GM12864 (cell line): Measurements from ENCODE around the gene EMP1.

ENCODE experiments used
- DNase-seq: peaks from one replicate; pipeline ENCODE4 v3.0.0-alpha.2; 2011; ENCODE audit warnings: low read depth
- H3K4me3 ChIP-seq: 2 replicates; pipeline ENCODE4 v1.5.1; 2011; ENCODE audit warnings: mild to moderate bottlenecking, low read depth, low read length, control low read depth
- CTCF ChIP-seq: IDR thresholded peaks from 2 replicates; pipeline ENCODE4 v1.5.1; 2011; ENCODE audit warnings: low read depth, mild to moderate bottlenecking, moderate library complexity, low read length, control low read depth, inconsistent platforms; ENCODE audit errors: missing control alignments

The EMP1 gene

GRCh38 chr12:13229504-13229903, 33.0 kb downstream of the EMP1 start:
- TF ChIP-seq CTCF, result no peak
- no peak overlapping the region for H3K4me3 ChIP-seq
- no peak for DNase-seq

GRCh38 chr12:13230500-13230899, 34.0 kb downstream of the EMP1 start:
- no peak for DNase-seq
- H3K4me3 ChIP-seq, result no peak overlapping the region
- no peak for TF ChIP-seq CTCF

- peak; percentile 80 for TF ChIP-seq CTCF
- DNase-seq, result no peak
- no peak overlapping the region for H3K4me3 ChIP-seq
Measured at GRCh38 chr12:13233830-13234641, 37.5 kb downstream of the EMP1 start.

GRCh38 chr12:13238204-13238603, 41.7 kb downstream of the EMP1 start:
- DNase-seq, result no peak
- no peak for TF ChIP-seq CTCF
- no peak overlapping the region for H3K4me3 ChIP-seq

- TF ChIP-seq CTCF, result no peak
- no peak overlapping the region for H3K4me3 ChIP-seq
- no peak for DNase-seq
Measured at GRCh38 chr12:13241833-13242488, 45.4 kb downstream of the EMP1 start.

GRCh38 chr12:13242936-13243335, 46.4 kb downstream of the EMP1 start:
- TF ChIP-seq CTCF, result no peak
- H3K4me3 ChIP-seq, result no peak overlapping the region
- no peak for DNase-seq
